H1 (cell line): Measurements from ENCODE around the gene KRT7.

Experiments used
- CTCF ChIP-seq, 3 experiments: IDR thresholded peaks; 1 replicate in 2 of 3; 2 replicates in 1 of 3; pipeline versions ENCODE4 v1.5.1 to v1.6.1; 2011; ENCODE audit warnings: low read length in 3 of 3, mild to moderate bottlenecking in 3 of 3, inconsistent platforms in 2 of 3, low read depth in 1 of 3, moderate library complexity in 1 of 3; ENCODE audit not compliant: insufficient read depth in 1 of 3; ENCODE audit errors: control extremely low read depth in 1 of 3
- EGR1 ChIP-seq: IDR thresholded peaks from 2 replicates; pipeline ENCODE4 v1.6.1; 2011; ENCODE audit warnings: low read depth, low read length, borderline replicate concordance
- EZH2 ChIP-seq: fragments of 200-600 bp; sonication (generic); IDR thresholded peaks from 2 replicates; pipeline ENCODE4 v1.7.1; 2012; ENCODE audit warnings: low read depth, mild to moderate bottlenecking, moderate library complexity, low read length, inconsistent platforms; ENCODE audit not compliant: severe bottlenecking
- FOSL1 ChIP-seq: IDR thresholded peaks from 2 replicates; pipeline ENCODE4 v1.6.1; 2011; ENCODE audit warnings: mild to moderate bottlenecking, low read depth, low read length, moderate library complexity; ENCODE audit not compliant: insufficient read depth
- HDAC6 ChIP-seq: IDR thresholded peaks from one replicate; pipeline ENCODE4 v1.7.1; 2012; ENCODE audit warnings: low read depth, mild to moderate bottlenecking, inconsistent platforms, low read length, moderate library complexity
- JUND ChIP-seq: IDR thresholded peaks from 2 replicates; pipeline ENCODE4 v1.6.1; 2011; ENCODE audit warnings: mild to moderate bottlenecking, improper control_type of control experiment, low read length
- KDM4A ChIP-seq: IDR thresholded peaks from one replicate; pipeline ENCODE4 v1.7.1; 2012; ENCODE audit warnings: low read depth, mild to moderate bottlenecking, moderate library complexity, low read length, inconsistent platforms; ENCODE audit not compliant: severe bottlenecking
- MAX ChIP-seq: IDR thresholded peaks from 2 replicates; pipeline ENCODE4 v1.6.1; 2012; ENCODE audit warnings: inconsistent platforms
- POLR2A ChIP-seq, 2 experiments: IDR thresholded peaks; 1 replicate in 1 of 2; 2 replicates in 1 of 2; pipeline ENCODE4 v1.6.1; 2011; ENCODE audit warnings: low read depth in 2 of 2, low read length in 2 of 2, mild to moderate bottlenecking in 2 of 2; ENCODE audit errors: control extremely low read depth in 1 of 2
- POLR2AphosphoS5 ChIP-seq: IDR thresholded peaks from 2 replicates; pipeline ENCODE4 v1.6.1; 2011; ENCODE audit warnings: low read depth, low read length
- SRF ChIP-seq: IDR thresholded peaks from 2 replicates; pipeline ENCODE4 v1.6.1; 2011; ENCODE audit warnings: mild to moderate bottlenecking, low read depth, low read length, moderate library complexity

GRCh38 chr12:52214421-52214802, 18.6 kb upstream of the KRT7 start:
- TF ChIP-seq EGR1 (no peak), CTCF (IDR thresholded peaks at IDR 0.05; ENCODE audit: control extremely low read depth in 1 of 3, insufficient read depth in 1 of 3, low read depth in 1 of 3, low read length in 3 of 3) (peak; percentile 51 to 57 (median 55)), POLR2AphosphoS5 (no peak), POLR2A (IDR thresholded peaks at IDR 0.05; ENCODE audit: control extremely low read depth in 1 of 2, low read depth in 2 of 2, low read length in 2 of 2) (no peak), EZH2 (no peak), KDM4A (no peak), JUND (no peak), FOSL1 (no peak), HDAC6 (no peak), SRF (no peak), MAX (no peak)
